ENCODE results near the gene NFATC2.

The NFATC2 gene

GRCh38 chr20:51359401-51359800 is 183.1 kb downstream of the NFATC2 start:
- Histone ChIP-seq H3K27me3 (ENCODE audit: insufficient read depth, poor library complexity, severe bottlenecking) (no peaks in the 10 kb centered on the region), H3K36me3 (ENCODE audit: low read depth) (no peaks in the 10 kb centered on the region), H3K27ac (ENCODE audit: poor library complexity, severe bottlenecking) (peak overlapping the region; percentile 97), H3K4me1 (ENCODE audit: insufficient read depth, poor library complexity, severe bottlenecking) (peaks cover 29% of the 10 kb centered on the region), H3K4me3 (ENCODE audit: severe bottlenecking) (no peak overlapping the region), H3K9me3 (ENCODE audit: severe bottlenecking) (peaks cover 9% of the 10 kb centered on the region)
- ATAC-seq (ENCODE audit: low read depth) (no peak), DNase-seq (ENCODE audit: low spot score) (no peak)
- no peak for TF ChIP-seq CTCF (IDR thresholded peaks at IDR 0.05; ENCODE audit: poor library complexity, severe bottlenecking)

- H3K4me1 ChIP-seq (ENCODE audit: insufficient read depth, poor library complexity, severe bottlenecking) = peaks cover 29% of the 10 kb centered on the region
- H3K9me3 ChIP-seq (ENCODE audit: severe bottlenecking) = peaks cover under 1% of the 10 kb centered on the region
- H3K27ac ChIP-seq (ENCODE audit: poor library complexity, severe bottlenecking) = no peak overlapping the region
- DNase-seq (ENCODE audit: low spot score) = no peak
- H3K27me3 ChIP-seq (ENCODE audit: insufficient read depth, poor library complexity, severe bottlenecking) = no peaks in the 10 kb centered on the region
- H3K4me3 ChIP-seq (ENCODE audit: severe bottlenecking) = no peak overlapping the region
- no peak for ATAC-seq (ENCODE audit: low read depth)
- TF ChIP-seq CTCF (IDR thresholded peaks at IDR 0.05; ENCODE audit: poor library complexity, severe bottlenecking) = no peak
- H3K36me3 ChIP-seq (ENCODE audit: low read depth) = no peaks in the 10 kb centered on the region
Observed at GRCh38 chr20:51358032-51358724, 184.3 kb downstream of the NFATC2 start.

- H3K36me3 ChIP-seq (ENCODE audit: low read depth) = no peaks in the 10 kb centered on the region
- H3K4me3 ChIP-seq (ENCODE audit: severe bottlenecking) = no peak overlapping the region
- no peak for TF ChIP-seq CTCF (IDR thresholded peaks at IDR 0.05; ENCODE audit: poor library complexity, severe bottlenecking)
- no peak for ATAC-seq (ENCODE audit: low read depth)
- H3K4me1 ChIP-seq (ENCODE audit: insufficient read depth, poor library complexity, severe bottlenecking) = peaks cover 29% of the 10 kb centered on the region
- no peak overlapping the region for H3K27ac ChIP-seq (ENCODE audit: poor library complexity, severe bottlenecking)
- DNase-seq (ENCODE audit: low spot score) = no peak
- H3K27me3 ChIP-seq (ENCODE audit: insufficient read depth, poor library complexity, severe bottlenecking) = no peaks in the 10 kb centered on the region
- no peaks in the 10 kb centered on the region for H3K9me3 ChIP-seq (ENCODE audit: severe bottlenecking)
Observed at GRCh38 chr20:51357543-51357942, 185.0 kb downstream of the NFATC2 start.

- Histone ChIP-seq H3K4me1 (ENCODE audit: insufficient read depth, poor library complexity, severe bottlenecking) (peaks cover 31% of the 10 kb centered on the region), H3K36me3 (ENCODE audit: low read depth) (no peaks in the 10 kb centered on the region), H3K27me3 (ENCODE audit: insufficient read depth, poor library complexity, severe bottlenecking) (no peaks in the 10 kb centered on the region), H3K4me3 (ENCODE audit: severe bottlenecking) (no peak overlapping the region), H3K9me3 (ENCODE audit: severe bottlenecking) (no peaks in the 10 kb centered on the region), H3K27ac (ENCODE audit: poor library complexity, severe bottlenecking) (no peak overlapping the region)
- ATAC-seq (ENCODE audit: low read depth) = no peak
- TF ChIP-seq CTCF (IDR thresholded peaks at IDR 0.05; ENCODE audit: poor library complexity, severe bottlenecking) = no peak
- DNase-seq (ENCODE audit: low spot score) = no peak
Observed at GRCh38 chr20:51356871-51357270, 185.6 kb downstream of the NFATC2 start.

GRCh38 chr20:51354769-51355319 is 187.7 kb downstream of the NFATC2 start:
- Histone ChIP-seq H3K27ac (ENCODE audit: poor library complexity, severe bottlenecking) (peak overlapping the region; percentile 26), H3K27me3 (ENCODE audit: insufficient read depth, poor library complexity, severe bottlenecking) (no peaks in the 10 kb centered on the region), H3K4me1 (ENCODE audit: insufficient read depth, poor library complexity, severe bottlenecking) (peaks cover 26% of the 10 kb centered on the region), H3K36me3 (ENCODE audit: low read depth) (no peaks in the 10 kb centered on the region), H3K9me3 (ENCODE audit: severe bottlenecking) (no peaks in the 10 kb centered on the region), H3K4me3 (ENCODE audit: severe bottlenecking) (no peak overlapping the region)
- TF ChIP-seq CTCF (IDR thresholded peaks at IDR 0.05; ENCODE audit: poor library complexity, severe bottlenecking) = no peak
- DNase-seq (ENCODE audit: low spot score) (peak; percentile 81), ATAC-seq (ENCODE audit: low read depth) (peak; percentile 15; the same call in 2 of the 3 replicates)

Data from RWPE2 (cell line).